Lower lobe of right lung (tissue), 2 donors: ENCODE results near the gene KIF25. TPM values are rescaled to one million over a fixed set of nuclear protein-coding genes. Genes with fewer than 3 reads are reported as not detected.

Experiments used
- ATAC-seq, 2 donors: fragments of 200-7000 bp; cut with Tn5 transposase; one replicate each; pipeline ENCODE4 v1.9.1; 2020 to 2022; ENCODE audit warnings: mild to moderate bottlenecking in 2 of 2, moderate library complexity in 2 of 2
- DNase-seq: peaks from one replicate; pipeline ENCODE4 v3.0.0-alpha.2; 2020
- H3K27ac ChIP-seq: fragments of 200-600 bp; one replicate; pipeline ENCODE4 v1.8.0; 2022
- H3K27me3 ChIP-seq: fragments of 200-600 bp; one replicate; pipeline ENCODE4 v1.8.0; 2022; ENCODE audit warnings: low read depth
- H3K36me3 ChIP-seq: fragments of 200-600 bp; one replicate; pipeline ENCODE4 v1.8.0; 2022; ENCODE audit warnings: mild to moderate bottlenecking
- H3K4me1 ChIP-seq: fragments of 200-600 bp; one replicate; pipeline ENCODE4 v1.8.0; 2022
- H3K4me3 ChIP-seq: fragments of 200-600 bp; one replicate; pipeline ENCODE4 v1.8.0; 2022; ENCODE audit warnings: mild to moderate bottlenecking
- H3K9me3 ChIP-seq: fragments of 200-600 bp; one replicate; pipeline ENCODE4 v1.8.0; 2022
- intact Hi-C: fragments of 100-400 bp; cut with DNase I; formaldehyde crosslinking; loops from one replicate; pipeline ENCODE4 v1.11.0; 2022
- total RNA-seq: library from RNA; stranded (reverse); fragmentation: NEBNext Ultra II Directional; extraction: Animal tissue kit (Norgen Biotek cat#: 25700); gene quantifications from one replicate; pipeline ENCODE4 v1.2.1, GENCODE V29; 2021
- TF ChIP-seq, protein P1 (sequence below): fragments of 200-600 bp; IDR thresholded peaks from one replicate; pipeline ENCODE4 v1.8.0; 2022; ENCODE audit warnings: antibody characterized with exemption, mild to moderate bottlenecking
- donor health status: DM: no; HTN: yes; CAD: no; lungs with severe emphysema.

The KIF25 gene
- total RNA-seq, 1 donor from 2014 or later: 0.56 TPM

DNA sequence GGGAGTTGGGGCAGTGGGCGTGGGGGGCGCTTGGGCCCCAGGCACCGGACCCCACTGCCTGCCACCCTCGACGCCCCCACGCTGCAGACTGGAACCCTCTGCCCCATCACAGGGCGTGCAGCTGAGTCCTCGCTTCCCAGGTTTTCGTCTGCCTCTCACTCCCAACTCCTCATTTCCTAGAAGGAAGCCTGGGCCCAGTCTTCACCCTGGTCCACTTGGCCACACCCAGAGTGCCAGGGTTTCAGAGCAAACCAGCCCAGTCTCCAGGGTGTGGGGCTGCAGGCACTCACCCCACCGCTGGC, 51.2 kb downstream of the KIF25 start:
- Histone ChIP-seq H3K9me3 (no peaks in the 10 kb centered on the region), H3K27me3 (no peaks in the 10 kb centered on the region), H3K27ac (no peak overlapping the region), H3K36me3 (no peaks in the 10 kb centered on the region), H3K4me1 (peaks cover 13% of the 10 kb centered on the region), H3K4me3 (no peak overlapping the region)
- no peak for ATAC-seq
- TF ChIP-seq, protein P1, sequence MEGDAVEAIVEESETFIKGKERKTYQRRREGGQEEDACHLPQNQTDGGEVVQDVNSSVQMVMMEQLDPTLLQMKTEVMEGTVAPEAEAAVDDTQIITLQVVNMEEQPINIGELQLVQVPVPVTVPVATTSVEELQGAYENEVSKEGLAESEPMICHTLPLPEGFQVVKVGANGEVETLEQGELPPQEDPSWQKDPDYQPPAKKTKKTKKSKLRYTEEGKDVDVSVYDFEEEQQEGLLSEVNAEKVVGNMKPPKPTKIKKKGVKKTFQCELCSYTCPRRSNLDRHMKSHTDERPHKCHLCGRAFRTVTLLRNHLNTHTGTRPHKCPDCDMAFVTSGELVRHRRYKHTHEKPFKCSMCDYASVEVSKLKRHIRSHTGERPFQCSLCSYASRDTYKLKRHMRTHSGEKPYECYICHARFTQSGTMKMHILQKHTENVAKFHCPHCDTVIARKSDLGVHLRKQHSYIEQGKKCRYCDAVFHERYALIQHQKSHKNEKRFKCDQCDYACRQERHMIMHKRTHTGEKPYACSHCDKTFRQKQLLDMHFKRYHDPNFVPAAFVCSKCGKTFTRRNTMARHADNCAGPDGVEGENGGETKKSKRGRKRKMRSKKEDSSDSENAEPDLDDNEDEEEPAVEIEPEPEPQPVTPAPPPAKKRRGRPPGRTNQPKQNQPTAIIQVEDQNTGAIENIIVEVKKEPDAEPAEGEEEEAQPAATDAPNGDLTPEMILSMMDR: no peak
- DNase-seq: no peak
- intact Hi-C loops: no loop called here

DNA sequence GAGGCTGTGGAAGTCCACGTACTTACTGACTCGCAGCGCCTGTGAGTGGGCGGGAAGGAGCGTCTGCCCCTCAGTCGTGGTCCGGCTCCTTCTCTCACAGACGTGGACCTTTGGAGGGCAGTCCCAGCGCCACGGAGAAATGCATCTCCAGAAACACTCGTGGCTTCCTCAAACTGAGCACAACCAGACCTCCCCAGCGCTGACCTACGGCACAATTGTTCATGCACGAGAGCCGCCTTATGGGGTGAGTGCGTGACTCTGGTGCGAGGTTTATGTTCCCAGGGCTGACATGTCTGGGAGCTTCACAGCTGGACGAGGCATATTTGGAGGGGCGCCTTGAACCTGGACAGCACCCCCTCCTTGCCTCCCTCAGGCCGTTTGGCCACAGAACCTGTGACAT, 51.8 kb downstream of the KIF25 start:
- H3K9me3 ChIP-seq: no peaks in the 10 kb centered on the region
- intact Hi-C loops: no loop called here
- TF ChIP-seq, protein P1: no peak
- peaks cover 13% of the 10 kb centered on the region for H3K4me1 ChIP-seq
- DNase-seq (no peak), ATAC-seq (no peak)
- no peak overlapping the region for H3K27ac ChIP-seq
- H3K27me3 ChIP-seq: no peaks in the 10 kb centered on the region
- no peaks in the 10 kb centered on the region for H3K36me3 ChIP-seq
- H3K4me3 ChIP-seq: no peak overlapping the region

DNA sequence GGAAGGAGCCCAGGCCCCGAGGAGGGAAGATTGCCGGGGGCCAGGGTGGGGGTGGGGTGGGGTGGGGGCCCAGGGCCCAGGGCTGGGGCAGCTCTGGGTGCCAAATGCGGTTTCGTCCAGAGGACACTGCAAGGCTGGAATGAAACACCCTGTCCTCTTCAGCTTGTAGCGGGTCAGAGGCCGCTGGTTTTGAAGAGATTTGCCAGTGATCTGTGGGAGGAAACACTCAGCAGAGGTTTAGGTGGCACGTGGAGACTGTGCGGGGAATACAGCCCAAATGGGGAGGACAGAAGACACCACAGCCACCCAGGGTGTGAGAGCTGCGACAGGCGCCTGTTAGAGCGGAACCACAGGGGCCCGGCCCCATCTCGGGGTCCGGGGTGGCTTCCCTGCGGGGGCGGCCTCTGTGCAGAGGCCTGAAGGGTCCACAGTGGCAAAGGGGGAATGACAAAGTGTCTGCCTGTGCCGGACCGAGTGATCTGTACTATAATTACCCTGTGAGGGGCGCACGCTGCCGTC, 52.3 kb downstream of the KIF25 start:
- DNase-seq: peak; percentile 25
- Histone ChIP-seq H3K27me3 (no peaks in the 10 kb centered on the region), H3K27ac (peak overlapping the region; percentile 27)

DNA sequence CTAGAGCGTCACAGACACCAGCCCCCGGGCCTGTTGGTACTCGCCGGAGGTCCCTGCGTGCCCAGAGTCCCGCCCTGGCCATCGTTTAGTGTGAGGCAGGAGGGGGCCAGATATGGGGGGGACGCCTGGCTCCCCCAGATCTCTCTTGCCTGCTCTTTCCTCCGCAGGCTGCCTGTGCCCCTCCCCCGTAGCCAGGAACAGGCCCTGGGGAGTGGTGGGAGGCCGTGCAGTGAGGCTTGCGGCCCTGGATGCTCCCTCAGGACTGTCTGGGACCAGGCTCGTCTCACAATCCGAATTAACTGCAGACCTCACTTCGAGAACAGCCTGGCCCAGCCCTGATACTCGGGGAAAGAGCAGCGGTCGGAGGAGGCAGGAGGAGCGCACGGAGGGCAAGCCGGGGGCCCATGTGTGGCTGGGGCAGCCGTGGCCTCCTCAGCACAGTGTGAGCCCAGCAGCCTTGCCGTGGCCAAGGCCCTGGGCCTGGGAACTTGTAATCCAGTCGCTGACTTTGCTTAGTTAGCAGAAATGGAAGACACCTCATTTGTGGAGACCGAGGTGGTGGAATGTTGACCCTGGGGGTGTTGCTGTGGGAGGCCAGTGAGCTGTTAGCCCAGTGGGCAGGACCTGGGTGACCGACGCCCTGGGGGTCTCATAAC, 52.9 kb downstream of the KIF25 start:
- H3K4me1 ChIP-seq: peaks cover 11% of the 10 kb centered on the region
- no peaks in the 10 kb centered on the region for H3K36me3 ChIP-seq
- ATAC-seq: peak; percentile 27 to 47
- H3K27ac ChIP-seq: peak overlapping the region; percentile 27
- DNase-seq: peak; percentile 44
- intact Hi-C loops: no loop called here
- TF ChIP-seq, protein P1: no peak
- H3K9me3 ChIP-seq: no peaks in the 10 kb centered on the region
- no peaks in the 10 kb centered on the region for H3K27me3 ChIP-seq
- no peak overlapping the region for H3K4me3 ChIP-seq

More for the DNA sequence above, 52.3 kb downstream of the KIF25 start:
- intact Hi-C loops: no loop called here
- TF ChIP-seq, protein P1: no peak
- Histone ChIP-seq H3K4me3 (no peak overlapping the region), H3K4me1 (peaks cover 13% of the 10 kb centered on the region), H3K36me3 (no peaks in the 10 kb centered on the region), H3K9me3 (no peaks in the 10 kb centered on the region)
- ATAC-seq: peak in 1 of 2 donors; percentile 2

DNA sequence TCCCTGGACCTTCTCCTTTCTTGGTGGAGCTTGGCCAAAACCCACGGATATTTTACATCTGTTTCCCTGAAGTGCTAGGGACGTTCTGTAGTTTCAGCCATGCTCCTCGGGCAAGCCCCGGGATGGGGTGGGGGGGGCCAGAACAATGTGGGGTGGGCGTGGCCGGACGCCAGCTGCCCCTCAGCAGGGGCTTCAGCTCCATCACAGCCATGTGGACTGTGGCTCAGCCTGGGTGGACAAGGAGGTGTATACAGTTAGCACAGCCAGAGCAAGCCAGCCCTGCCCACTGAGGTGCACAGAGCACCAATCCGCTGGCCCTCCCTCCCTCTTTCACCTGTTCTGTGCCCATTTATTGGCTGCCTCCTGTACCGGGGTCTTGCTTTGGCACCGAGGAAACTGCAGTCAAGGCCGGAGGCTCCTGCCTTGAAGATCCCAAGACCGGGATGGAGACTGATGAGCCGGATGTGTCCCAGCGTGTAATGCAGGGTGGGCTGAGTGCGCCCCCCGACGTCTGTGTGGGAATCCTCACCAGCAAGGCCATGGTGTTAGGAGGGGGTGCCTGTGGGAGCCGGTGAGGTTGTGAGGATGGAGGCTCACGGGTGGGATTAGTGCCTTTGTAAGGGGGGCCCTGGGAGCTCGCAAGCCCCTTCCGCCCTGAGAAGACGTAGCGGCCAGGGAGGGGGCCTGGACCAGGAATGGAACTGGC, 53.6 kb downstream of the KIF25 start:
- DNase-seq (peak; percentile 50), ATAC-seq (peak in 1 of 2 donors; percentile 41)
- Histone ChIP-seq H3K4me1 (peaks cover 4% of the 10 kb centered on the region), H3K4me3 (no peak overlapping the region), H3K27me3 (no peaks in the 10 kb centered on the region), H3K27ac (no peak overlapping the region), H3K36me3 (no peaks in the 10 kb centered on the region), H3K9me3 (no peaks in the 10 kb centered on the region)
- TF ChIP-seq, protein P1: peak; percentile 23
- intact Hi-C loops: no loop called here
